GM19043 (cell line): ENCODE results near the gene LGR6.

Source experiments
- ATAC-seq: cut with Tn5 transposase; IDR thresholded peaks from one replicate; pipeline ENCODE4 v1.9.1; 2021; ENCODE audit warnings: low read depth; ENCODE audit not compliant: unreplicated experiment

The LGR6 gene

GRCh38 chr1:202361224-202361623, 167.6 kb downstream of the LGR6 start:
- ATAC-seq = no peak

GRCh38 chr1:202361701-202362100, 168.1 kb downstream of the LGR6 start:
- ATAC-seq = no peak

- no peak for ATAC-seq
Observed at GRCh38 chr1:202362212-202362611, 168.6 kb downstream of the LGR6 start.

GRCh38 chr1:202365092-202365815, 171.7 kb downstream of the LGR6 start:
- ATAC-seq = no peak

GRCh38 chr1:202367271-202367670, 173.7 kb downstream of the LGR6 start:
- ATAC-seq = no peak
